ENCODE data around the gene AKAP17A.

GRCh38 chrX:1609762-1610161 lies 18.4 kb downstream of the AKAP17A start:
- TF ChIP-seq POLR2A (IDR thresholded peaks at IDR 0.05; ENCODE audit: low read length) (no peak), GATA1 (IDR thresholded peaks at IDR 0.05; ENCODE audit: low read depth, low read length) (no peak)

Data from erythroblast (primary cell).